Activated T-helper 1 cell treated with anti-CD3 and anti-CD28 coated beads, Interleukin-12 subunit alpha, Interleukin-12 subunit beta, Interleukin-2, Interleukin-4 antibody, amounts not matched to agents 30 ng/mL and 10 ng/mL and 1 ng/mL, durations not matched to agents 14 hours and 24 hours and 36 hours (primary cell): Measurements from ENCODE around the gene KANSL1. TPM values are rescaled to one million over a fixed set of nuclear protein-coding genes. Genes with fewer than 3 reads are reported as not detected.
"Not testable (repeated sequence)": the region's sequence is repeated elsewhere in the genome, so short reads cannot be mapped to it uniquely, and the experiment has no call there.

ENCODE experiments used
- DNase-seq: peaks from one replicate; pipeline ENCODE4 v3.0.0; 2021; ENCODE audit warnings: low spot score
- H3K27ac Mint-ChIP-seq: one replicate; pipeline ENCODE4 v1.8.0; 2021; ENCODE audit warnings: mild to moderate bottlenecking, mixed read lengths
- H3K27me3 Mint-ChIP-seq: one replicate; pipeline ENCODE4 v1.8.0; 2022; ENCODE audit warnings: mild to moderate bottlenecking, moderate library complexity, mixed read lengths; ENCODE audit not compliant: insufficient read depth
- H3K36me3 Mint-ChIP-seq: one replicate; pipeline ENCODE4 v1.8.0; 2021; ENCODE audit warnings: low read depth, mixed read lengths
- H3K4me1 Mint-ChIP-seq: one replicate; pipeline ENCODE4 v1.8.0; 2021; ENCODE audit warnings: low read depth, mixed read lengths
- H3K4me3 Mint-ChIP-seq: one replicate; pipeline ENCODE4 v1.8.0; 2021; ENCODE audit warnings: mild to moderate bottlenecking, moderate library complexity, mixed read lengths
- H3K9me3 Mint-ChIP-seq: one replicate; pipeline ENCODE4 v1.8.0; 2021; ENCODE audit warnings: mixed read lengths
- intact Hi-C: fragments of 100-400 bp; cut with micrococcal nuclease; formaldehyde crosslinking; loops from one replicate; pipeline ENCODE4 v1.15.1; 2024
- total RNA-seq: library from RNA; stranded (reverse); gene quantifications from 2 replicates; pipeline ENCODE4 v1.2.3, GENCODE V29; 2022

Gene KANSL1
- total RNA-seq, 1 donor from 2014 or later, result 96.7 TPM

- H3K4me3 Mint-ChIP-seq, H3K27me3 Mint-ChIP-seq, H3K4me1 Mint-ChIP-seq, H3K27ac Mint-ChIP-seq, H3K9me3 Mint-ChIP-seq, DNase-seq, intact Hi-C loops, H3K36me3 Mint-ChIP-seq: not testable (repeated sequence)
These were observed 173.8 kb downstream of the KANSL1 start for GRCh38 chr17:46019408-46019925.

- no peaks in the 10 kb centered on the region for H3K36me3 Mint-ChIP-seq
- DNase-seq, result no peak
- H3K27me3 Mint-ChIP-seq, result peaks cover 2% of the 10 kb centered on the region
- no peak overlapping the region for H3K27ac Mint-ChIP-seq
- intact Hi-C loops, result no loop called here
- H3K4me1 Mint-ChIP-seq, result no peaks in the 10 kb centered on the region
- H3K9me3 Mint-ChIP-seq, result no peaks in the 10 kb centered on the region
- H3K4me3 Mint-ChIP-seq, result no peak overlapping the region
These were observed 179.6 kb downstream of the KANSL1 start for GRCh38 chr17:46013502-46014165.

GRCh38 chr17:46013127-46013501, 180.1 kb downstream of the KANSL1 start:
- no peaks in the 10 kb centered on the region for H3K9me3 Mint-ChIP-seq
- no peaks in the 10 kb centered on the region for H3K36me3 Mint-ChIP-seq
- H3K27me3 Mint-ChIP-seq, result peaks cover 2% of the 10 kb centered on the region

GRCh38 chr17:46012506-46013079, 180.6 kb downstream of the KANSL1 start:
- Mint-ChIP-seq H3K4me1 (no peaks in the 10 kb centered on the region), H3K9me3 (no peaks in the 10 kb centered on the region), H3K27me3 (peaks cover 2% of the 10 kb centered on the region), H3K4me3 (no peak overlapping the region), H3K36me3 (no peaks in the 10 kb centered on the region), H3K27ac (no peak overlapping the region)
- intact Hi-C loops, result no loop called here
- no peak for DNase-seq

More at GRCh38 chr17:46013127-46013501, 180.1 kb downstream of the KANSL1 start:
- Mint-ChIP-seq H3K27ac (no peak overlapping the region), H3K4me3 (no peak overlapping the region), H3K4me1 (no peaks in the 10 kb centered on the region)
- intact Hi-C loops, result no loop called here
- DNase-seq, result no peak

- Mint-ChIP-seq H3K27ac (no peak overlapping the region), H3K4me3 (no peak overlapping the region), H3K27me3 (peaks cover 4% of the 10 kb centered on the region), H3K4me1 (no peaks in the 10 kb centered on the region), H3K36me3 (no peaks in the 10 kb centered on the region), H3K9me3 (no peaks in the 10 kb centered on the region)
- DNase-seq, result no peak
- intact Hi-C loops, result no loop called here
These were observed 181.3 kb downstream of the KANSL1 start for GRCh38 chr17:46011711-46012505.

GRCh38 chr17:46010597-46011186, 182.5 kb downstream of the KANSL1 start:
- H3K9me3 Mint-ChIP-seq, result no peaks in the 10 kb centered on the region
- no peak overlapping the region for H3K27ac Mint-ChIP-seq
- intact Hi-C loops, result no loop called here
- DNase-seq, result no peak
- H3K36me3 Mint-ChIP-seq, result no peaks in the 10 kb centered on the region
- H3K4me1 Mint-ChIP-seq, result no peaks in the 10 kb centered on the region
- no peak overlapping the region for H3K4me3 Mint-ChIP-seq
- H3K27me3 Mint-ChIP-seq, result peaks cover 4% of the 10 kb centered on the region

GRCh38 chr17:46009681-46010596, 183.3 kb downstream of the KANSL1 start:
- Mint-ChIP-seq H3K4me1 (no peaks in the 10 kb centered on the region), H3K27me3 (peaks cover 4% of the 10 kb centered on the region), H3K9me3 (no peaks in the 10 kb centered on the region), H3K27ac (no peak overlapping the region), H3K4me3 (no peak overlapping the region), H3K36me3 (no peaks in the 10 kb centered on the region)
- DNase-seq, result no peak
- intact Hi-C loops, result loop anchor here (10.0 kb wide), 1 partner anchor 425 kb away; no protein-coding TSS in a partner anchor

GRCh38 chr17:46008591-46008990, 184.6 kb downstream of the KANSL1 start:
- Mint-ChIP-seq H3K4me3 (no peak overlapping the region), H3K9me3 (no peaks in the 10 kb centered on the region), H3K27ac (no peak overlapping the region), H3K36me3 (no peaks in the 10 kb centered on the region), H3K4me1 (no peaks in the 10 kb centered on the region), H3K27me3 (peaks cover 4% of the 10 kb centered on the region)
- DNase-seq, result no peak
- intact Hi-C loops, result loop anchor here (10.0 kb wide), 1 partner anchor 424 kb away; no protein-coding TSS in a partner anchor

GRCh38 chr17:46007461-46007965, 185.7 kb downstream of the KANSL1 start:
- Mint-ChIP-seq H3K27ac (no peak overlapping the region), H3K27me3 (peaks cover 4% of the 10 kb centered on the region), H3K9me3 (no peaks in the 10 kb centered on the region), H3K4me3 (no peak overlapping the region), H3K36me3 (no peaks in the 10 kb centered on the region), H3K4me1 (peaks cover 5% of the 10 kb centered on the region)
- DNase-seq, result no peak
- intact Hi-C loops, result loop anchor here (10.0 kb wide), 1 partner anchor 423 kb away; no protein-coding TSS in a partner anchor

- intact Hi-C loops, result loop anchor here (10.0 kb wide), 1 partner anchor 421 kb away; no protein-coding TSS in a partner anchor
- not testable (repeated sequence) for H3K36me3 Mint-ChIP-seq, H3K9me3 Mint-ChIP-seq, H3K4me3 Mint-ChIP-seq, H3K27me3 Mint-ChIP-seq, H3K27ac Mint-ChIP-seq, H3K4me1 Mint-ChIP-seq, DNase-seq
These were observed 187.1 kb downstream of the KANSL1 start for GRCh38 chr17:46006082-46006481.

GRCh38 chr17:46003907-46004748, 189.1 kb downstream of the KANSL1 start:
- peaks cover 8% of the 10 kb centered on the region for H3K4me1 Mint-ChIP-seq
- no peaks in the 10 kb centered on the region for H3K36me3 Mint-ChIP-seq
- no peak overlapping the region for H3K4me3 Mint-ChIP-seq
- H3K27ac Mint-ChIP-seq, result no peak overlapping the region
- intact Hi-C loops, result loop anchor here (2.0 to 10.0 kb wide), 2 partner anchors 41 to 419 kb away; no protein-coding TSS in a partner anchor
- H3K27me3 Mint-ChIP-seq, result peaks cover 6% of the 10 kb centered on the region
- no peak for DNase-seq
- no peaks in the 10 kb centered on the region for H3K9me3 Mint-ChIP-seq
